Endothelial cell of umbilical vein (primary cell): ENCODE data around the gene PKP3. TPM values are rescaled to one million over a fixed set of nuclear protein-coding genes. Genes with fewer than 3 reads are reported as not detected.

ENCODE experiments used
- BruUV-seq: library from RNA; stranded (reverse); fragments of 400-500 nt; replicated peaks from 2 replicates; lab custom pipeline; 2021; lab: Mats Ljungman, UMichigan
- CTCF ChIA-PET: fragments of 300-600, 350-600 bp; sonication (Branson Sonifier 250); formaldehyde crosslinking; loops from one replicate; lab custom pipeline; 2021; ENCODE audit warnings: antibody characterized with exemption, inconsistent platforms; lab: Charles Lee
- POLR2A ChIA-PET: fragments of 300-600, 350-600 bp; sonication (Branson Sonifier 250); formaldehyde crosslinking; loops from one replicate; lab custom pipeline; 2021; ENCODE audit warnings: antibody characterized with exemption, inconsistent platforms; lab: Charles Lee
- DNase-seq: peaks from one replicate; pipeline ENCODE4 v3.0.0-alpha.2; 2011; ENCODE audit warnings: low read depth, low spot score
- FAIRE-seq: peaks from 2 replicates; lab custom pipeline; 2011; peaks lifted over from hg19 to GRCh38; lab: Jason Lieb, UNC
- H2AFZ ChIP-seq: 2 replicates; pipeline ENCODE4 v1.6.0; 2012; ENCODE audit warnings: low read depth, low read length, control low read depth, inconsistent platforms
- H3K27ac ChIP-seq: 2 replicates; pipeline ENCODE4 v1.5.1; 2011; ENCODE audit warnings: low read depth, mild to moderate bottlenecking, control low read depth, low read length, moderate library complexity; ENCODE audit not compliant: insufficient read depth
- H3K27me3 ChIP-seq, 2 experiments: 2 replicates each; pipeline versions ENCODE4 v1.6.0 to v1.6.1; 2011; ENCODE audit warnings: low read length in 2 of 2, mixed read lengths in 1 of 2; ENCODE audit not compliant: control insufficient read depth in 2 of 2, insufficient read depth in 2 of 2
- H3K36me3 ChIP-seq, 2 experiments: 2 replicates in 1 of 2; 3 replicates in 1 of 2; pipeline ENCODE4 v1.5.1; 2011; ENCODE audit warnings: low read length in 2 of 2, mild to moderate bottlenecking in 1 of 2, moderate library complexity in 1 of 2; ENCODE audit not compliant: control insufficient read depth in 2 of 2, insufficient read depth in 2 of 2; ENCODE audit errors: extremely low read depth in 1 of 2
- H3K4me1 ChIP-seq: 3 replicates; pipeline ENCODE4 v1.5.1; 2011; ENCODE audit warnings: mild to moderate bottlenecking, low read length; ENCODE audit not compliant: control insufficient read depth, insufficient read depth; ENCODE audit errors: extremely low read depth
- H3K4me2 ChIP-seq: 2 replicates; pipeline ENCODE4 v1.6.1; 2011; ENCODE audit warnings: low read length, control low read depth, mixed read lengths; ENCODE audit not compliant: insufficient read depth
- H3K4me3 ChIP-seq, 3 experiments: fragments of 200-600 bp in 1 of 3; sonication (generic), shearing (Covaris generic) in 1 of 3; replicated peaks in 1 of 3; 2 replicates each; pipeline ENCODE4 v1.5.1; 2011 to 2016; ENCODE audit warnings: control low read depth in 3 of 3, low read length in 3 of 3, mild to moderate bottlenecking in 2 of 3, inconsistent platforms in 1 of 3, low read depth in 1 of 3, moderate library complexity in 1 of 3; ENCODE audit not compliant: insufficient read depth in 1 of 3
- H3K79me2 ChIP-seq: 2 replicates; pipeline ENCODE4 v1.6.0; 2012; ENCODE audit warnings: low read length, inconsistent platforms; ENCODE audit not compliant: control insufficient read depth, insufficient read depth
- H3K9ac ChIP-seq: replicated peaks from 2 replicates; pipeline ENCODE3; 2011; ENCODE audit warnings: low read length, control low read depth; ENCODE audit not compliant: insufficient read depth; ENCODE audit errors: extremely low read depth
- H3K9me1 ChIP-seq: replicated peaks from 3 replicates; pipeline ENCODE4 v1.6.0; 2011; ENCODE audit warnings: mild to moderate bottlenecking, low read length; ENCODE audit not compliant: control insufficient read depth, insufficient read depth; ENCODE audit errors: extremely low read depth
- H3K9me3 ChIP-seq: replicated peaks from 2 replicates; pipeline ENCODE4 v1.5.1; 2012; ENCODE audit warnings: low read length, inconsistent platforms; ENCODE audit not compliant: control insufficient read depth, insufficient read depth
- H4K20me1 ChIP-seq: replicated peaks from 2 replicates; pipeline ENCODE3; 2011; ENCODE audit warnings: mild to moderate bottlenecking, low read length; ENCODE audit not compliant: control insufficient read depth, insufficient read depth; ENCODE audit errors: extremely low read depth
- EZH2 ChIP-seq: IDR thresholded peaks from 2 replicates; pipeline ENCODE4 v1.6.1; 2012; ENCODE audit warnings: borderline replicate concordance, low read depth, mild to moderate bottlenecking, moderate library complexity, low read length, inconsistent platforms; ENCODE audit not compliant: severe bottlenecking
- FOS ChIP-seq: IDR thresholded peaks from 2 replicates; pipeline ENCODE4 v1.6.1; 2011; ENCODE audit warnings: mild to moderate bottlenecking, low read length, moderate library complexity, borderline replicate concordance; ENCODE audit not compliant: insufficient read depth
- GATA2 ChIP-seq: IDR thresholded peaks from 2 replicates; pipeline ENCODE4 v1.7.0; 2011; ENCODE audit warnings: low read depth, mild to moderate bottlenecking, moderate library complexity, mixed read lengths, low read length; ENCODE audit not compliant: insufficient read length, insufficient read depth
- JUN ChIP-seq: IDR thresholded peaks from 2 replicates; pipeline ENCODE4 v1.6.1; 2011; ENCODE audit warnings: borderline replicate concordance, low read depth; ENCODE audit not compliant: insufficient read length, insufficient read depth
- MYC ChIP-seq: IDR thresholded peaks from one replicate; pipeline ENCODE4 v1.6.1; 2011; ENCODE audit warnings: mild to moderate bottlenecking, low read depth, low read length
- POLR2A ChIP-seq: IDR thresholded peaks from 2 replicates; pipeline ENCODE4 v1.6.1; 2012; ENCODE audit warnings: low read depth, mild to moderate bottlenecking, control low read depth, low read length
- POLR2AphosphoS5 ChIP-seq: IDR thresholded peaks from 2 replicates; pipeline ENCODE4 v1.6.1; 2012; ENCODE audit warnings: low read depth, mild to moderate bottlenecking, control low read depth, low read length, moderate library complexity; ENCODE audit not compliant: insufficient read depth
- dilution Hi-C: fragments of 300-500 bp; cut with MboI; formaldehyde crosslinking; loops from one replicate; pipeline ENCODE4 v1.15.0; 2019; ENCODE audit warnings: low sequenced_read_pairs; ENCODE audit not compliant: extremely low pct_ligation_motif_present
- intact Hi-C: fragments of 100-400 bp; cut with micrococcal nuclease; formaldehyde crosslinking; loops from one replicate; pipeline ENCODE4 v1.10.0; 2022
- polyA plus RNA-seq, 4 experiments: library from polyadenylated mRNA; depleted of rRNA in 3 of 4; stranded (reverse) in 3 of 4; unstranded in 1 of 4; fragments of >200 nt; gene quantifications; 2 replicates each; pipeline versions ENCODE4 v1.2.1 to v1.2.3, GENCODE V29; 2011 to 2012; ENCODE audit warnings: missing spikeins in 1 of 4
- total RNA-seq: library from RNA; stranded (reverse); gene quantifications from 2 replicates; pipeline ENCODE4 v1.2.3, GENCODE V29; 2021
- TF ChIP-seq, protein P1 (sequence below): IDR thresholded peaks from 2 replicates; pipeline ENCODE4 v1.6.1; 2011; ENCODE audit not compliant: insufficient read depth, insufficient read length
- TF ChIP-seq, protein P2 (sequence below), 2 donors: IDR thresholded peaks; 1 replicate in 1 of 2; 2 replicates in 1 of 2; pipeline ENCODE4 v1.5.1; 2011; ENCODE audit warnings: low read length in 2 of 2, mild to moderate bottlenecking in 2 of 2, moderate library complexity in 2 of 2, control low read depth in 1 of 2, inconsistent platforms in 1 of 2, low read depth in 1 of 2; ENCODE audit not compliant: insufficient read depth in 1 of 2; ENCODE audit errors: extremely low read depth in 1 of 2

The PKP3 gene
- total and polyA plus RNA-seq, 2 donors (not counting 3 experiments of a cell fraction or from before 2014, with no cell fraction given): 0.27 to 0.59 TPM

- H4K20me1 ChIP-seq: no peaks in the 10 kb centered on the region
- peaks cover 0 to 3% of the 10 kb centered on the region in 2 experiments for H3K27me3 ChIP-seq
- no TSS peak for BruUV-seq
- peaks cover 2% of the 10 kb centered on the region for H3K4me1 ChIP-seq
- TF ChIP-seq GATA2 (no peak), POLR2AphosphoS5 (no peak), POLR2A (no peak), JUN (no peak), FOS (no peak), MYC (no peak), EZH2 (no peak)
- TF ChIP-seq, protein P1, sequence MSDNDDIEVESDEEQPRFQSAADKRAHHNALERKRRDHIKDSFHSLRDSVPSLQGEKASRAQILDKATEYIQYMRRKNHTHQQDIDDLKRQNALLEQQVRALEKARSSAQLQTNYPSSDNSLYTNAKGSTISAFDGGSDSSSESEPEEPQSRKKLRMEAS: no peak
- TF ChIP-seq, protein P2, sequence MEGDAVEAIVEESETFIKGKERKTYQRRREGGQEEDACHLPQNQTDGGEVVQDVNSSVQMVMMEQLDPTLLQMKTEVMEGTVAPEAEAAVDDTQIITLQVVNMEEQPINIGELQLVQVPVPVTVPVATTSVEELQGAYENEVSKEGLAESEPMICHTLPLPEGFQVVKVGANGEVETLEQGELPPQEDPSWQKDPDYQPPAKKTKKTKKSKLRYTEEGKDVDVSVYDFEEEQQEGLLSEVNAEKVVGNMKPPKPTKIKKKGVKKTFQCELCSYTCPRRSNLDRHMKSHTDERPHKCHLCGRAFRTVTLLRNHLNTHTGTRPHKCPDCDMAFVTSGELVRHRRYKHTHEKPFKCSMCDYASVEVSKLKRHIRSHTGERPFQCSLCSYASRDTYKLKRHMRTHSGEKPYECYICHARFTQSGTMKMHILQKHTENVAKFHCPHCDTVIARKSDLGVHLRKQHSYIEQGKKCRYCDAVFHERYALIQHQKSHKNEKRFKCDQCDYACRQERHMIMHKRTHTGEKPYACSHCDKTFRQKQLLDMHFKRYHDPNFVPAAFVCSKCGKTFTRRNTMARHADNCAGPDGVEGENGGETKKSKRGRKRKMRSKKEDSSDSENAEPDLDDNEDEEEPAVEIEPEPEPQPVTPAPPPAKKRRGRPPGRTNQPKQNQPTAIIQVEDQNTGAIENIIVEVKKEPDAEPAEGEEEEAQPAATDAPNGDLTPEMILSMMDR (IDR thresholded peaks at IDR 0.05; ENCODE audit: extremely low read depth in 1 of 2, insufficient read depth in 1 of 2, low read depth in 1 of 2, low read length in 2 of 2): no peak
- intact Hi-C loops: no loop called here
- no peak overlapping the region for H3K4me2 ChIP-seq
- no peak overlapping the region for H3K9ac ChIP-seq
- dilution Hi-C loops: no loop called here
- no peaks in the 10 kb centered on the region for H3K9me3 ChIP-seq
- H3K4me3 ChIP-seq: no peak overlapping the region
- no peaks in the 10 kb centered on the region for H3K79me2 ChIP-seq
- ChIA-PET CTCF (interaction anchor here (0.9 to 1.1 kb wide), 2 partner anchors 49 to 95 kb away, joined by 3 to 4 read pairs; no protein-coding TSS in a partner anchor), POLR2A (no interaction called here)
- no peak overlapping the region for H3K27ac ChIP-seq
- FAIRE-seq (no peak), DNase-seq (no peak)
- H3K36me3 ChIP-seq: no peaks in the 10 kb centered on the region
- no peaks in the 10 kb centered on the region for H3K9me1 ChIP-seq
- H2AFZ ChIP-seq: no peak overlapping the region
These were observed 5.8 kb downstream of the PKP3 start for GRCh38 chr11:399731-400211.
